RWPE1 (cell line): ENCODE results near the gene SGTA.

Experiments
- CTCF ChIA-PET: fragments of 350-600 bp; sonication (Branson Sonifier 250); formaldehyde crosslinking; extraction: SDS; loops from one replicate; lab custom pipeline; 2021; lab: Yijun Ruan, JAX
- POLR2A ChIA-PET: fragments of 400-600 bp; formaldehyde crosslinking; extraction: SDS; loops from one replicate; lab custom pipeline; 2020; ENCODE audit warnings: antibody characterized with exemption; ENCODE audit not compliant: low non-redundant PET; lab: Yijun Ruan, JAX
- DNase-seq: peaks from one replicate; pipeline ENCODE4 v3.0.0; 2012; ENCODE audit warnings: low spot score
- H3K27ac ChIP-seq: fragments of 450-650 bp; 2 replicates; pipeline ENCODE4 v1.5.1; 2017
- CTCF ChIP-seq: fragments of 450-650 bp; conservative IDR thresholded peaks from 2 replicates; pipeline ENCODE4 v1.5.1; 2017; ENCODE audit warnings: low read depth, mild to moderate bottlenecking

The SGTA gene

GRCh38 chr19:2750808-2751437 is 32.1 kb downstream of the SGTA start:
- TF ChIP-seq CTCF = no peak
- ChIA-PET CTCF (interaction anchor here (3.2 kb wide), 1 partner anchor 103 kb away, joined by 44 read pairs; no protein-coding TSS in a partner anchor), POLR2A (no interaction called here)
- no peak overlapping the region for H3K27ac ChIP-seq
- DNase-seq = no peak

GRCh38 chr19:2747349-2747748 is 35.7 kb downstream of the SGTA start:
- no peak for TF ChIP-seq CTCF
- no peak for DNase-seq
- CTCF ChIA-PET = interaction anchor here (0.6 kb wide), 1 partner anchor 104 kb away, joined by 5 read pairs; no protein-coding TSS in a partner anchor
- POLR2A ChIA-PET = no interaction called here
- no peak overlapping the region for H3K27ac ChIP-seq

- CTCF ChIA-PET = no interaction called here
- DNase-seq = no peak
- no peak for TF ChIP-seq CTCF
- no peak overlapping the region for H3K27ac ChIP-seq
- POLR2A ChIA-PET = no interaction called here
Measured at GRCh38 chr19:2744113-2744512, 39.0 kb downstream of the SGTA start.

- no peak overlapping the region for H3K27ac ChIP-seq
- DNase-seq = no peak
- CTCF ChIA-PET = no interaction called here
- TF ChIP-seq CTCF = no peak
- POLR2A ChIA-PET = no interaction called here
Measured at GRCh38 chr19:2743099-2743498, 40.0 kb downstream of the SGTA start.

GRCh38 chr19:2740314-2740656 is 42.8 kb downstream of the SGTA start:
- CTCF ChIA-PET = interaction anchor here (0.6 to 1.2 kb wide), 4 partner anchors 16 to 79 kb away, joined by 3 to 4 read pairs (median 3); partner anchors contain the start of genes GNG7 and ZNF554
- no peak for DNase-seq
- no peak for TF ChIP-seq CTCF
- no peak overlapping the region for H3K27ac ChIP-seq
- POLR2A ChIA-PET = no interaction called here

- H3K27ac ChIP-seq = peak within 1 kb of the TSS; percentile 55
- TF ChIP-seq CTCF = no peak
- peak; percentile 100 for DNase-seq
- POLR2A ChIA-PET = interaction anchor here (0.6 to 0.7 kb wide), 2 partner anchors 19 to 278 kb away, joined by 3 to 4 read pairs; no protein-coding TSS in a partner anchor
- CTCF ChIA-PET = interaction anchor here (0.6 to 1.2 kb wide), 4 partner anchors 16 to 80 kb away, joined by 3 to 4 read pairs (median 3); partner anchors contain the start of genes GNG7 and ZNF554
Measured at GRCh38 chr19:2739602-2740313, 43.3 kb downstream of the SGTA start, which contains the start of gene SLC39A3. SLC39A3 (minus strand) TSS chr19:2740017; CDS start chr19:2737257, 2,760 bp downstream.
